ENCODE data around the gene POLA1.
"Not testable (repeated sequence)": the region's sequence is repeated elsewhere in the genome, so short reads cannot be mapped to it uniquely, and the experiment has no call there.

Gene POLA1

GRCh38 chrX:24859211-24859841 is 165.6 kb downstream of the POLA1 start:
- DNase-seq (ENCODE audit: low spot score) (no peak), ATAC-seq (ENCODE audit: low read depth) (no peak)
- H3K27me3 ChIP-seq (ENCODE audit: insufficient read depth, poor library complexity, severe bottlenecking), result no peaks in the 10 kb centered on the region
- no peak overlapping the region for H3K4me3 ChIP-seq (ENCODE audit: severe bottlenecking)
- H3K36me3 ChIP-seq (ENCODE audit: low read depth), result no peaks in the 10 kb centered on the region
- no peaks in the 10 kb centered on the region for H3K4me1 ChIP-seq (ENCODE audit: insufficient read depth, poor library complexity, severe bottlenecking)
- TF ChIP-seq, protein P1, sequence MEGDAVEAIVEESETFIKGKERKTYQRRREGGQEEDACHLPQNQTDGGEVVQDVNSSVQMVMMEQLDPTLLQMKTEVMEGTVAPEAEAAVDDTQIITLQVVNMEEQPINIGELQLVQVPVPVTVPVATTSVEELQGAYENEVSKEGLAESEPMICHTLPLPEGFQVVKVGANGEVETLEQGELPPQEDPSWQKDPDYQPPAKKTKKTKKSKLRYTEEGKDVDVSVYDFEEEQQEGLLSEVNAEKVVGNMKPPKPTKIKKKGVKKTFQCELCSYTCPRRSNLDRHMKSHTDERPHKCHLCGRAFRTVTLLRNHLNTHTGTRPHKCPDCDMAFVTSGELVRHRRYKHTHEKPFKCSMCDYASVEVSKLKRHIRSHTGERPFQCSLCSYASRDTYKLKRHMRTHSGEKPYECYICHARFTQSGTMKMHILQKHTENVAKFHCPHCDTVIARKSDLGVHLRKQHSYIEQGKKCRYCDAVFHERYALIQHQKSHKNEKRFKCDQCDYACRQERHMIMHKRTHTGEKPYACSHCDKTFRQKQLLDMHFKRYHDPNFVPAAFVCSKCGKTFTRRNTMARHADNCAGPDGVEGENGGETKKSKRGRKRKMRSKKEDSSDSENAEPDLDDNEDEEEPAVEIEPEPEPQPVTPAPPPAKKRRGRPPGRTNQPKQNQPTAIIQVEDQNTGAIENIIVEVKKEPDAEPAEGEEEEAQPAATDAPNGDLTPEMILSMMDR (IDR thresholded peaks at IDR 0.05; ENCODE audit: poor library complexity, severe bottlenecking), result no peak
- no peak overlapping the region for H3K27ac ChIP-seq (ENCODE audit: poor library complexity, severe bottlenecking)
- no peaks in the 10 kb centered on the region for H3K9me3 ChIP-seq (ENCODE audit: severe bottlenecking)

DNA sequence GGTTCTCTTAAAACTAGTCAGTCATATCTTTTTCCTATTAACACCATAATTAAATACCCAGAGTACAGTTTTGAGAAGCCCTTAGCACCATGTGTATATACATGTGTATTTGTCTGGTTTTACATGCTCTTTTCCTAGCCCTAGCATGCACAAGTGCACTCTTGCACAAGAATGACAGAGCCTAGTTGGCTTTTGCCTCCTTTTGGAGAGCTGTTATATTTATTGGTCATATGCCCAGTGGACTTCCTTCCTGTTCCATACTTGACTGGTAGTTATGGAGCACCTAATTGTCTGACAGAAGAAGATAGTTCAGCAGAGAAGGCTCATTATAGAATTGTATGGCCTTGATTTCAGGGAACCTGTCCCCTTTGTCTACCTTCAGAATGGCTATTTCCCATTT is 166.4 kb downstream of the POLA1 start:
- Histone ChIP-seq H3K36me3 (ENCODE audit: low read depth) (no peaks in the 10 kb centered on the region), H3K27me3 (ENCODE audit: insufficient read depth, poor library complexity, severe bottlenecking) (no peaks in the 10 kb centered on the region), H3K9me3 (ENCODE audit: severe bottlenecking) (no peaks in the 10 kb centered on the region), H3K4me1 (ENCODE audit: insufficient read depth, poor library complexity, severe bottlenecking) (no peaks in the 10 kb centered on the region), H3K4me3 (ENCODE audit: severe bottlenecking) (no peak overlapping the region), H3K27ac (ENCODE audit: poor library complexity, severe bottlenecking) (no peak overlapping the region)
- TF ChIP-seq, protein P1 (IDR thresholded peaks at IDR 0.05; ENCODE audit: poor library complexity, severe bottlenecking), result no peak
- ATAC-seq (ENCODE audit: low read depth) (no peak), DNase-seq (ENCODE audit: low spot score) (no peak)

DNA sequence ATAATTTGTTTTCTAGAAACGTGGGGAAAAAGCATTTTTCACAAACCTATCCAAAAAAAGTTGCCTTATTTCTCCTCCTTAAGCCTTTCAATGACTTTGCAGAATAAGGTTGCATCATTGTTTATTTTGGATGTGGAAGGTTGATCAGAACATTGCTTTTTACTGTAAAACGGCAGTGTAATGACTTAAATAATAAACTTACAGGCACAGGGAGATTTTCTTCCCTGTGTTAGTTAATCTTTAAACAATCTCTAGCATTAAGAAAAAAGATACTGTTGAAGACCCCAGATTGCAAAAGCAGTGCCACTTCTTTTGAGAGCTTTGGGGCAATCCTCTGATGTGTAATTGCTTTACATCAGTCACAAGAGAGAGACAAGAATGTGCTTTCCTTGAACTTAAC is 168.6 kb downstream of the POLA1 start:
- no peaks in the 10 kb centered on the region for H3K36me3 ChIP-seq (ENCODE audit: low read depth)
- ATAC-seq (ENCODE audit: low read depth) (no peak), DNase-seq (ENCODE audit: low spot score) (no peak)
- TF ChIP-seq, protein P1 (IDR thresholded peaks at IDR 0.05; ENCODE audit: poor library complexity, severe bottlenecking), result no peak
- no peaks in the 10 kb centered on the region for H3K4me1 ChIP-seq (ENCODE audit: insufficient read depth, poor library complexity, severe bottlenecking)
- no peak overlapping the region for H3K4me3 ChIP-seq (ENCODE audit: severe bottlenecking)
- no peak overlapping the region for H3K27ac ChIP-seq (ENCODE audit: poor library complexity, severe bottlenecking)
- no peaks in the 10 kb centered on the region for H3K27me3 ChIP-seq (ENCODE audit: insufficient read depth, poor library complexity, severe bottlenecking)
- no peaks in the 10 kb centered on the region for H3K9me3 ChIP-seq (ENCODE audit: severe bottlenecking)

DNA sequence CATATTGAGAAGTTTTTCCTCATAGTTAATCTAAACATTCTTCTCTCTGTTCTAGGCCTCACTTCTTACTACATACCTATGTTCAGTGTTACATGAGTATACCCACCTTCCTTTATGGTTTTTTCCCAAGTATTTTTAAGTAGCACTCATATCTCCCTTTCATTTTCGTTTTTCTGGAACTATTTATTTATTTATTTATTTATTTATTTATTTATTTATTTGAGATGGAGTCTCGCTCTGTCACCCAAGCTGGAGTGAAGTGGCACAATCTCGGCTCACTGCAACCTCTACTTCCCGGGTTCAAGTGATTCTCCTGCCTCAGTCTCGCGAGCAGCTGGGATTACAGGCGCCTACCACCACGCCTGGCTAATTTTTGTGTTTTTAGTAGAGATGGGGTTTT is 170.1 kb downstream of the POLA1 start:
- ATAC-seq (ENCODE audit: low read depth); H3K36me3 ChIP-seq (ENCODE audit: low read depth); H3K27ac ChIP-seq (ENCODE audit: poor library complexity, severe bottlenecking); H3K4me3 ChIP-seq (ENCODE audit: severe bottlenecking); H3K4me1 ChIP-seq (ENCODE audit: insufficient read depth, poor library complexity, severe bottlenecking); H3K9me3 ChIP-seq (ENCODE audit: severe bottlenecking); DNase-seq (ENCODE audit: low spot score); H3K27me3 ChIP-seq (ENCODE audit: insufficient read depth, poor library complexity, severe bottlenecking): not testable (repeated sequence)

GRCh38 chrX:24870143-24870542 is 176.4 kb downstream of the POLA1 start:
- DNase-seq (ENCODE audit: low spot score) (no peak), ATAC-seq (ENCODE audit: low read depth) (peak; percentile 64)
- no peak overlapping the region for H3K4me3 ChIP-seq (ENCODE audit: severe bottlenecking)
- H3K36me3 ChIP-seq (ENCODE audit: low read depth), result no peaks in the 10 kb centered on the region
- H3K27ac ChIP-seq (ENCODE audit: poor library complexity, severe bottlenecking), result no peak overlapping the region
- no peaks in the 10 kb centered on the region for H3K4me1 ChIP-seq (ENCODE audit: insufficient read depth, poor library complexity, severe bottlenecking)
- H3K9me3 ChIP-seq (ENCODE audit: severe bottlenecking), result no peaks in the 10 kb centered on the region
- TF ChIP-seq, protein P1 (IDR thresholded peaks at IDR 0.05; ENCODE audit: poor library complexity, severe bottlenecking), result no peak
- H3K27me3 ChIP-seq (ENCODE audit: insufficient read depth, poor library complexity, severe bottlenecking), result no peaks in the 10 kb centered on the region
